K562 (cell line): ENCODE measurements around the gene GDPD2. TPM values are rescaled to one million over a fixed set of nuclear protein-coding genes. Genes with fewer than 3 reads are reported as not detected.

ENCODE experiments used
- ELF1 ChIP-seq: fragments of 200-800 bp; sonication (Bioruptor generic); IDR thresholded peaks from 2 replicates; pipeline ENCODE4 v1.6.1; 2016; ENCODE audit warnings: missing genetic modification characterization, missing compliant biosample characterization
- EWSR1 ChIP-seq: fragments of 450-650 bp; IDR thresholded peaks from 2 replicates; pipeline ENCODE4 v1.6.1; 2018; ENCODE audit warnings: borderline replicate concordance, mild to moderate bottlenecking, low read depth, moderate library complexity; ENCODE audit not compliant: partially characterized antibody
- GABPA ChIP-seq: fragments of 200-800 bp; sonication (Bioruptor generic); conservative IDR thresholded peaks from 2 replicates; pipeline ENCODE4 v1.6.1; 2016; ENCODE audit warnings: low read depth, missing genetic modification characterization, missing compliant biosample characterization
- ID3 ChIP-seq, 2 experiments: fragments of 250-450 bp in 1 of 2; fragments of 450-650 bp in 1 of 2; sonication (Bioruptor Pico) in 1 of 2; IDR thresholded peaks; 2 replicates each; pipeline versions ENCODE4 v1.6.1 to v1.8.0; 2016 to 2021; ENCODE audit warnings: mild to moderate bottlenecking in 2 of 2, moderate library complexity in 2 of 2, missing compliant biosample characterization in 1 of 2, missing genetic modification characterization in 1 of 2
- ZMIZ1 ChIP-seq, 2 experiments: fragments of 150-350 bp in 1 of 2; IDR thresholded peaks; 2 replicates each; pipeline ENCODE4 v1.6.1; 2012 to 2016; ENCODE audit warnings: low read depth in 2 of 2, low read length in 2 of 2, mild to moderate bottlenecking in 1 of 2, moderate library complexity in 1 of 2
- ZNF121 ChIP-seq: sonication (generic); formaldehyde crosslinking; conservative IDR thresholded peaks from 2 replicates; pipeline ENCODE4 v1.8.0; 2022; ENCODE audit warnings: missing genetic modification reagents
- ZNF717 ChIP-seq: fragments of 250-450 bp; sonication (Bioruptor Pico); IDR thresholded peaks from 2 replicates; pipeline ENCODE4 v1.5.0; 2021
- polyA plus RNA-seq, 8 experiments: library from polyadenylated mRNA; depleted of rRNA in 4 of 8; stranded (reverse) in 5 of 8; unstranded in 3 of 8; fragments of >200 nt; fragmentation: Nextera tagmentation in 2 of 8; fragmentation: Illumina TruSeq in 1 of 8; extraction: Ambion mirVana in 2 of 8; extraction: Trizol in 1 of 8; gene quantifications; 2 replicates each; pipeline versions ENCODE4 v1.2.1 to v1.2.3, GENCODE V29; 2011 to 2014; ENCODE audit warnings: inconsistent platforms in 1 of 8, missing spikeins in 1 of 8
- total RNA-seq, 7 experiments: library from RNA; depleted of rRNA in 6 of 7; stranded (reverse); fragments of >200 nt in 6 of 7; fragmentation: Illumina TruSeq in 2 of 7; extraction: Trizol in 2 of 7; gene quantifications; 2 replicates each; pipeline versions ENCODE4 v1.2.1 to v1.2.3, GENCODE V29; 2011 to 2021; ENCODE audit warnings: low replicate concordance in 1 of 7

Gene GDPD2
- total and polyA plus RNA-seq, 9 of the 15 experiments (the other 6 are each of a cell fraction or from before 2014, with no cell fraction given) = not detected

- TF ChIP-seq ZNF121 (CRISPR knock-in tag) (no peak), GABPA (no peak), ID3 (CRISPR knock-in tag; IDR thresholded peaks at IDR 0.05) (no peak), ID3 (tag; IDR thresholded peaks at IDR 0.05) (no peak), EWSR1 (no peak), ZNF717 (CRISPR knock-in tag) (no peak), ELF1 (tag) (no peak), ZMIZ1 (IDR thresholded peaks at IDR 0.05; ENCODE audit: low read depth in 2 of 2, low read length in 2 of 2) (no peak)
Measured at GRCh38 chrX:70444946-70445656, 22.0 kb downstream of the GDPD2 start (continued).
